GM21825 (cell line): ENCODE data around the gene IL11RA.

Source experiments
- ATAC-seq: cut with Tn5 transposase; IDR thresholded peaks from one replicate; pipeline ENCODE4 v1.9.1; 2021; ENCODE audit warnings: mild to moderate bottlenecking, moderate library complexity; ENCODE audit not compliant: unreplicated experiment

The IL11RA gene

GRCh38 chr9:34652602-34653000 lies 616 bp downstream of the IL11RA start:
- no peak for ATAC-seq

- ATAC-seq, result no peak
These were observed 1.4 kb downstream of the IL11RA start for GRCh38 chr9:34653151-34654072.

GRCh38 chr9:34654323-34655051 lies 2.5 kb downstream of the IL11RA start:
- no peak for ATAC-seq

DNA sequence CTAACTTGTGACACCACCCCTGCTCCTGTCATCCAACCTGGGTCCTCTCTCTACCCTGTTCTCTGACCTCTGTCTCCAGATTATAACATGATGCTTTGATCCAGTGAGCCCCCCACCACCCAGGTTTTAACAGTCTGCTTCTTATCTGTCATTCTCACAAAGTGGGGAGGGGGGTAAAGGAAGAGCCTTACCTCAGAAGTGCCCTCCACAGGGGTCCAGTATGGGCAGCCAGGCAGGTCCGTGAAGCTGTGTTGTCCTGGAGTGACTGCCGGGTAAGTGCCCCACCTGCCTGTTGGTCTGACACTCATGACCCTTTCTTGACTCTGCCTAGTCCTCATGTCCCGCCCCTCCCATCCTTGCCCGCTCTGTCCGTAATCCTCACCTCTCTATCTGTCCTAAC lies 3.4 kb downstream of the IL11RA start:
- ATAC-seq, result no peak

GRCh38 chr9:34656992-34657391 lies 5.0 kb downstream of the IL11RA start:
- ATAC-seq, result no peak

DNA sequence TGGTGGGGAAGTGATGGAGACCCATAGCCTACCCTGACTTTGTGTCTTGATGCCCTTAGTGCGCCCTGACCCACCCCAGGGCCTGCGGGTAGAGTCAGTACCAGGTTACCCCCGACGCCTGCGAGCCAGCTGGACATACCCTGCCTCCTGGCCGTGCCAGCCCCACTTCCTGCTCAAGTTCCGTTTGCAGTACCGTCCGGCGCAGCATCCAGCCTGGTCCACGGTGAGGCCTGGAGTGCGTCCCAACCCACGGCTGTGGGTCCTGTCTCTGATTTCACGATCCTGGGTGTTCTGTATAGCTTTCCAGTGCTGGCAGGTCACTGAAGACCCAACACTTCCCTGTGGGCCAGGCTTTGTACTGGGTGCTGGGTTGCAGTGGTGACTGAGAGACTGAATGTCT lies 6.5 kb downstream of the IL11RA start:
- no peak for ATAC-seq

- ATAC-seq, result no peak
These were observed 7.7 kb downstream of the IL11RA start for GRCh38 chr9:34659592-34660253.

GRCh38 chr9:34662526-34663302 lies 10.7 kb downstream of the IL11RA start, which contains the start of gene CCL27:
Gene CCL27 (minus strand): TSS chr9:34662657. CDS start chr9:34662633, 24 bp downstream.
- no peak for ATAC-seq

DNA sequence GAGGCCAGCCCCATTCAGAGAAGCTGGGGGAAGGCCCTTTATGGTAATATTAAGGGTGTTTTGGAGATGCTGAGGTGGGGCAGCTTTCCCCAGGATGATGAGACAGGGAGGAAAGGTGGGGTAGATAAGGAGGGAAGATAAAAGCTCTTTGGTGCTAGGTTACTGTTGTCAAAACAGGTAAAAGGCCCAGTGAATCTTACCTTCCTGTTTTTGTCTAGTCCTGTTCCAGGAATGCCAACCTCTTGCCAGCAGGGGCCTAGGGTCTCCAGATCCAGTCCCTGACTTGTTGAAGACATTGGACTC lies 11.3 kb downstream of the IL11RA start:
- ATAC-seq, result no peak

DNA sequence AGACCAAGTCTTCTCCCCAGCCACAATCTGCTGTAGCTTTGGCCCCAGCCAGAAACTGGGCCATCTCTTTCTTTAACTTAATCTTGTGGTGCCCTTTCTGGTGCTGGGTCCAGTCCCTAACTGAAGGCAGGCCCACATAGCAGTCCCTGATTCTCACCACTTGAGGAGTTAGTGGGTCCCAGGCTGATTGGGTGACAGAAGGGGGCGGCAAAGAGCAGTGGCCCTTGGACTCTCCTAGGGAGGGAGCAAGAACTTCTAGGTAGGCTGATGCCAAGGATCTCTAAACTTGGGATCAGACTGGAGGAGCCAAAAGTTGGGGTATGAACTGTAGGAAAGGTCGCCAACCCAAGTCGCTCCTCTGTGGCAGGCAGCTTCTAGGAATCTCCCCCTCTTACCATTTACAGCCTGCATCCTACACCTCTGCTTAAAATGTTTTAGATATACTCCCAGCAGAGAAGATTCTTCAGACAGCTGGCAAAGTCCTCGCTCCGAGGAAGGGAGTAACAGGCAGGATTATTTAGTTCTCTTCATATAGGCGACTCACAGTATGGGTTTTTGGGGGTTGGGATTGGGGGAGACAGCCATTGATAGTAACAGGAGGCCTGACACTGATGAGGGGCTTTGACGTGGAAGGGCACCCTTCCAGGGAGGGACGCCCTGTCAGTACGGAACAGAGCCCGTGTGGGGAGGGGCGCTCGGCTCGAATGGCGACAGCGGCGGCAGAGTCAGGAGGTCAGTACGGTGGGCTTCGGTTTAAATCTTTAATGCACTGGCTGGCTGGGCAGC lies 12.5 kb downstream of the IL11RA start:
- peak; percentile 56 for ATAC-seq

DNA sequence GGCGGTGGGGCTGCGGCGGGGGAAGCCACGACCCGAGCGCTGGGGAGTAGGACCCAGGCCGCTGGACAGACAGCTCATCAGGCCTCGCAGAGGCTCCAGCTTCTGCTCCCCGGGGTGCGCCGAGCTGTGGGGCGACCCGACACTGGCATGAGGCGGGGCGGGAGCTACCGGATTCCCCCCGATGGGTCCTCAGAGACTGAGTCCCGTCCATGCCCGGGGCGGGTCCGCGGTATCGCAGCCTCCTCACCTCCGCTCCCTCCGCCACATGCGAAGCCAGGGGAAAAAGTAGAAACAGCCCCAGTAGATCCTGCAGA lies 13.0 kb downstream of the IL11RA start:
- ATAC-seq, result peak; percentile 21

GRCh38 chr9:34665381-34666250 lies 13.6 kb downstream of the IL11RA start:
- ATAC-seq, result peak; percentile 68

DNA sequence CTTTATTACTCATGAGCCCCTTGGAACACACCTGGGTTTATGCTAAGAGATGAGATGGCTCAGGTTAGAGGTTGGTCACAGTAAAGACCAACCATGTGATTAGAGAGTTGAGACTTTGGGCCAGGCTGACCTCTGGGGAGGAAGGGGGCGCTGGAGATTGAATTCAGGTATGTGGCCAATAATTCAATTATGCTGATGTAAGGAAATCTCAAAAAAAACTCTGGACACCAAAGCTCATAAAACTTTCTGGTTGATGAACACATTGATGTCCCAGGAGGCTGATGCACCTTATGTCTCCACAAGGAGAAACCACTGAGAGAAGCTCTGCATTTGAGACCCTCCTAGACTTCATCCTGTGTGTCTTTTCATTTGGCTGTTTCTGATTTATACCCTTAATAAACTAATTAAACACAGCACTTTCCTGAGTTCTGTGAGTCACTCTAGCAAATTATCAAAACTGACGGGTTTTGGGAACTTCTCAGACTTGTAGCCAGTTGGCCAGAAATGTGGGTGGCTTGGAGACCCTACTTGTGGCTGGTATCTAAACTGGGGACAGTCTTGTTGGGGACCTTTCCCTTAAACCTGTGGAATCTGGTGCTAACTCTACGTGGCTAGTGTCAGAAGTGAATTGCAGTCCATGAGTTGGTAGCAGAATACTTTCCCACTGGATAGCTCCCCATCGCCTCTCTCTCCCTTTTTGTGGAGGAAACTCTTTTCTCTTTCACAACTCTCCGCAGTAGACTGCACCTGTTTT lies 18.0 kb downstream of the IL11RA start:
- ATAC-seq, result no peak

DNA sequence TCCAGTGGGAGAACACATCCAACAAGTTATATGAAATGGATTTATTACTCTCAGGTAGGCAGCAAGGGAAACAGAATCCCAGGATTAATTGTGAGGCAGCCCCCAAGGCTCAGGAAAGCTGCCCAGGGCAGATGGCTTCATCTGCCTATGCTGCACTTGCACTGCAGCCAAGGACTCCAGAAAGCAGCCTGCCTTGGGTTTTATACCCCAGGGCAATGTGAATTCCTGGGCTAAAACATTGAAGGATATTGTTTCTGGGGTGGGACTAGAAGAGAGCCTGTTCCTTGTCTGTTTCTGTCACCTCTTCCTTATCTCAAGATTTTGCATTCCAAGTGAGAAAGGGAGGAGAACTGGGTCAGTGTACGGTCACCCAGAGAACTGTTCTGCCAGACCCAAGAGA lies 19.3 kb downstream of the IL11RA start:
- no peak for ATAC-seq

GRCh38 chr9:34674440-34674839 lies 22.5 kb downstream of the IL11RA start:
- ATAC-seq, result no peak

GRCh38 chr9:34675048-34675714 lies 23.2 kb downstream of the IL11RA start:
- no peak for ATAC-seq

DNA sequence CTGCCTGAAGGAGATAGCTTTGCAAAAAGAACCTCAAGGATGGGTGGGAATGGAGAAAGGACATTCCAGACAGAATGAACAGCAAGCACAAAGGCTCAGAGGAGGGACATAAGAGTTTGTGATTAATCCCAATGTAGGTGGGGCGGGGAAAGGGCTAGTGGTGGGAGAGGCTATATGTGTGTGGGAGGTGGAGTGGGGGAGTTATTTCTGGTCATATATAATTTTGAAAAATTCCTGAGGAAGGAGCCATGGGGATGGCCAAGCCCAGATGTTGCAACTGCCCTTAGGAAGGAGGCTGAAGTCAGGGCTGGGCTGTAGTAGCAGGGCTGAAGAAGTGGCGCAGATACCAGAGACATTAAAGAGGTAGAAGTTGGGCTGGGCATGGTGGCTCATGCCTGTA lies 23.9 kb downstream of the IL11RA start:
- no peak for ATAC-seq

- ATAC-seq, result no peak
These were observed 32.2 kb downstream of the IL11RA start for GRCh38 chr9:34684145-34684544.
